HepG2 (cell line): ENCODE data around the gene RBBP8NL. TPM values are rescaled to one million over a fixed set of nuclear protein-coding genes. Genes with fewer than 3 reads are reported as not detected.

ENCODE experiments used
- ATF5 ChIP-seq: sonication (generic); formaldehyde crosslinking; IDR thresholded peaks from 2 replicates; pipeline ENCODE4 v1.4.0; 2020; ENCODE audit warnings: mild to moderate bottlenecking, low read depth, missing genetic modification reagents
- DRAP1 ChIP-seq: IDR thresholded peaks from 2 replicates; pipeline ENCODE4 v1.6.1; 2016; ENCODE audit warnings: missing genetic modification reagents, missing compliant biosample characterization
- MIER3 ChIP-seq: IDR thresholded peaks from 2 replicates; pipeline ENCODE4 v1.6.1; 2016; ENCODE audit warnings: missing compliant biosample characterization, borderline replicate concordance
- NFIB ChIP-seq: sonication (generic); formaldehyde crosslinking; IDR thresholded peaks from 2 replicates; pipeline ENCODE4 v1.9.0; 2021; ENCODE audit warnings: missing genetic modification reagents, mild to moderate bottlenecking, borderline replicate concordance
- PAF1 ChIP-seq: IDR thresholded peaks from 2 replicates; pipeline ENCODE4 v1.6.1; 2016; ENCODE audit warnings: missing genetic modification reagents, missing compliant biosample characterization
- POLR2A ChIP-seq, 2 experiments: IDR thresholded peaks; 2 replicates each; pipeline ENCODE4 v1.6.1; 2011; ENCODE audit warnings: low read depth in 2 of 2, low read length in 2 of 2, mild to moderate bottlenecking in 1 of 2, moderate library complexity in 1 of 2; ENCODE audit not compliant: insufficient read depth in 1 of 2
- SYNCRIP ChIP-seq: fragments of 200-400 bp; formaldehyde crosslinking; IDR thresholded peaks from 2 replicates; pipeline ENCODE4 v1.6.1; 2018; ENCODE audit warnings: mild to moderate bottlenecking, low read depth, low read length; ENCODE audit not compliant: insufficient read depth
- TAF1 ChIP-seq: sonication (generic); formaldehyde crosslinking; IDR thresholded peaks from 2 replicates; pipeline ENCODE4 v1.4.0; 2020; ENCODE audit warnings: missing genetic modification reagents
- TBP ChIP-seq: sonication (generic); formaldehyde crosslinking; IDR thresholded peaks from 2 replicates; pipeline ENCODE4 v1.5.0; 2020; ENCODE audit warnings: missing genetic modification reagents
- TCF7 ChIP-seq: sonication (generic); IDR thresholded peaks from 2 replicates; pipeline ENCODE4 v1.6.1; 2016; ENCODE audit warnings: antibody characterized with exemption, low read depth
- USF2 ChIP-seq, 2 experiments: sonication (generic) in 1 of 2; formaldehyde crosslinking in 1 of 2; IDR thresholded peaks; 2 replicates each; pipeline versions ENCODE4 v1.5.1 to v1.6.1; 2011 to 2020; ENCODE audit warnings: borderline replicate concordance in 1 of 2, low read depth in 1 of 2, low read length in 1 of 2, mild to moderate bottlenecking in 1 of 2, missing genetic modification reagents in 1 of 2, moderate library complexity in 1 of 2
- ZFX ChIP-seq: sonication (generic); formaldehyde crosslinking; IDR thresholded peaks from 2 replicates; pipeline ENCODE4 v1.4.0; 2020; ENCODE audit warnings: mild to moderate bottlenecking, low read depth, missing genetic modification reagents, moderate library complexity
- ZNF24 ChIP-seq: fragments of 450-650 bp; IDR thresholded peaks from 2 replicates; pipeline ENCODE4 v1.6.1; 2017; ENCODE audit warnings: antibody characterized with exemption, mild to moderate bottlenecking
- ZNF432 ChIP-seq: sonication (generic); formaldehyde crosslinking; IDR thresholded peaks from 2 replicates; pipeline ENCODE4 v1.5.0; 2020; ENCODE audit warnings: missing genetic modification reagents, mild to moderate bottlenecking, borderline replicate concordance
- ZNF687 ChIP-seq: sonication (generic); formaldehyde crosslinking; IDR thresholded peaks from 2 replicates; pipeline ENCODE4 v1.5.1; 2020; ENCODE audit warnings: mild to moderate bottlenecking, missing genetic modification reagents, moderate library complexity
- polyA plus RNA-seq, 8 experiments: library from polyadenylated mRNA; depleted of rRNA in 3 of 8; stranded (reverse) in 7 of 8; unstranded in 1 of 8; fragments of >200 nt; fragmentation: Illumina TruSeq in 4 of 8; extraction: Trizol in 4 of 8; gene quantifications; 2 replicates each; pipeline versions ENCODE4 v1.2.1 to v1.2.3, GENCODE V29; 2011 to 2016; ENCODE audit warnings: low read depth in 4 of 8, missing spikeins in 1 of 8, mixed read lengths in 1 of 8; ENCODE audit not compliant: insufficient read depth in 1 of 8
- total RNA-seq, 5 experiments: library from RNA; depleted of rRNA; stranded (reverse); fragments of >200 nt; fragmentation: Illumina TruSeq; extraction: Trizol; gene quantifications; 2 replicates each; pipeline ENCODE4 v1.2.3, GENCODE V29; 2016; ENCODE audit warnings: low read depth in 1 of 5
- TF ChIP-seq, protein P1 (sequence below): sonication (generic); formaldehyde crosslinking; IDR thresholded peaks from 2 replicates; pipeline ENCODE4 v1.8.0; 2022; ENCODE audit warnings: mild to moderate bottlenecking, missing genetic modification reagents
- TF ChIP-seq, protein P2 (sequence below): sonication (generic); formaldehyde crosslinking; IDR thresholded peaks from 2 replicates; pipeline ENCODE4 v1.8.0; 2022; ENCODE audit warnings: mild to moderate bottlenecking, missing genetic modification reagents; ENCODE audit not compliant: insufficient replicate concordance

The RBBP8NL gene
- total and polyA plus RNA-seq, 2 of the 13 experiments (the other 11 are each of a cell fraction or from before 2014, with no cell fraction given) = 0.69 to 0.86 TPM

GRCh38 chr20:62386383-62387218 is 40.7 kb downstream of the RBBP8NL start, which contains the start of gene RPS21 (continued):
- TF ChIP-seq USF2 (IDR thresholded peaks at IDR 0.05; ENCODE audit: low read depth, low read length) = no peak
- TF ChIP-seq USF2 (CRISPR knock-in tag; IDR thresholded peaks at IDR 0.05; ENCODE audit: borderline replicate concordance) = 0 out of 2 replicates have a peak, but pooled peaks have one; percentile 42
- 0 out of 2 replicates have a peak, but pooled peaks have one; percentile 29 for TF ChIP-seq PAF1 (CRISPR knock-in tag)
- no peak for TF ChIP-seq ZNF432 (CRISPR knock-in tag)
- peak; percentile 89 for TF ChIP-seq ZFX (CRISPR knock-in tag)
- peak; percentile 89 for TF ChIP-seq ZNF687 (CRISPR knock-in tag)
- peak; percentile 93; the same call in 1 of the 2 replicates for TF ChIP-seq NFIB (CRISPR knock-in tag)
- TF ChIP-seq MIER3 = peak; percentile 94
- no peak for TF ChIP-seq TCF7
- TF ChIP-seq DRAP1 = peak; percentile 93
- TF ChIP-seq ZNF24 = no peak
- TF ChIP-seq SYNCRIP = no peak
- peak; percentile 92 to 94 for TF ChIP-seq POLR2A (IDR thresholded peaks at IDR 0.05; ENCODE audit: insufficient read depth in 1 of 2, low read depth in 2 of 2, low read length in 2 of 2)
- peak; percentile 96 for TF ChIP-seq TAF1 (CRISPR knock-in tag)
- TF ChIP-seq, protein P1, sequence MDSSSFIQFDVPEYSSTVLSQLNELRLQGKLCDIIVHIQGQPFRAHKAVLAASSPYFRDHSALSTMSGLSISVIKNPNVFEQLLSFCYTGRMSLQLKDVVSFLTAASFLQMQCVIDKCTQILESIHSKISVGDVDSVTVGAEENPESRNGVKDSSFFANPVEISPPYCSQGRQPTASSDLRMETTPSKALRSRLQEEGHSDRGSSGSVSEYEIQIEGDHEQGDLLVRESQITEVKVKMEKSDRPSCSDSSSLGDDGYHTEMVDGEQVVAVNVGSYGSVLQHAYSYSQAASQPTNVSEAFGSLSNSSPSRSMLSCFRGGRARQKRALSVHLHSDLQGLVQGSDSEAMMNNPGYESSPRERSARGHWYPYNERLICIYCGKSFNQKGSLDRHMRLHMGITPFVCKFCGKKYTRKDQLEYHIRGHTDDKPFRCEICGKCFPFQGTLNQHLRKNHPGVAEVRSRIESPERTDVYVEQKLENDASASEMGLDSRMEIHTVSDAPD (CRISPR knock-in tag) = no peak
- peak; percentile 61; the same call in 1 of the 2 replicates for TF ChIP-seq TBP
- TF ChIP-seq ATF5 = peak; percentile 77; the same call in 1 of the 2 replicates
- TF ChIP-seq, protein P2, sequence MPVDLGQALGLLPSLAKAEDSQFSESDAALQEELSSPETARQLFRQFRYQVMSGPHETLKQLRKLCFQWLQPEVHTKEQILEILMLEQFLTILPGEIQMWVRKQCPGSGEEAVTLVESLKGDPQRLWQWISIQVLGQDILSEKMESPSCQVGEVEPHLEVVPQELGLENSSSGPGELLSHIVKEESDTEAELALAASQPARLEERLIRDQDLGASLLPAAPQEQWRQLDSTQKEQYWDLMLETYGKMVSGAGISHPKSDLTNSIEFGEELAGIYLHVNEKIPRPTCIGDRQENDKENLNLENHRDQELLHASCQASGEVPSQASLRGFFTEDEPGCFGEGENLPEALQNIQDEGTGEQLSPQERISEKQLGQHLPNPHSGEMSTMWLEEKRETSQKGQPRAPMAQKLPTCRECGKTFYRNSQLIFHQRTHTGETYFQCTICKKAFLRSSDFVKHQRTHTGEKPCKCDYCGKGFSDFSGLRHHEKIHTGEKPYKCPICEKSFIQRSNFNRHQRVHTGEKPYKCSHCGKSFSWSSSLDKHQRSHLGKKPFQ = peak; percentile 82
